DND-41 (cell line): ENCODE data around the gene SYCP2L.
"Not testable (repeated sequence)": the region's sequence is repeated elsewhere in the genome, so short reads cannot be mapped to it uniquely, and the experiment has no call there.

Source experiments
- ATAC-seq: fragments of 200-7000 bp; cut with Tn5 transposase; 3 replicates; pipeline ENCODE4 v1.9.1; 2021; ENCODE audit warnings: low read depth; ENCODE audit not compliant: insufficient read depth
- DNase-seq: peaks from one replicate; pipeline ENCODE4 v3.0.0-alpha.2; 2020
- H2AFZ ChIP-seq: 2 replicates; pipeline ENCODE4 v1.6.0; 2012; ENCODE audit warnings: low read depth, low read length
- H3K27ac ChIP-seq: 2 replicates; pipeline ENCODE4 v1.5.1; 2012; ENCODE audit warnings: low read length, inconsistent platforms
- H3K27me3 ChIP-seq: fragments of 200-600 bp; sonication (generic); 2 replicates; pipeline ENCODE4 v1.6.0; 2012; ENCODE audit warnings: low read length, mild to moderate bottlenecking, inconsistent platforms; ENCODE audit not compliant: insufficient read depth, poor library complexity
- H3K36me3 ChIP-seq: 2 replicates; pipeline ENCODE4 v1.5.1; 2012; ENCODE audit warnings: low read length, inconsistent platforms; ENCODE audit not compliant: insufficient read depth
- H3K4me1 ChIP-seq: 2 replicates; pipeline ENCODE4 v1.5.1; 2012; ENCODE audit warnings: mild to moderate bottlenecking, low read length; ENCODE audit not compliant: insufficient read depth
- H3K4me2 ChIP-seq: 2 replicates; pipeline ENCODE4 v1.6.0; 2012; ENCODE audit warnings: mild to moderate bottlenecking, moderate library complexity, low read length, inconsistent platforms; ENCODE audit not compliant: insufficient read depth
- H3K4me3 ChIP-seq, 2 experiments: fragments of 200-600 bp in 1 of 2; shearing (Covaris generic) in 1 of 2; 2 replicates each; pipeline ENCODE4 v1.5.1; 2012 to 2016; ENCODE audit warnings: inconsistent platforms in 2 of 2, low read length in 2 of 2, mild to moderate bottlenecking in 2 of 2, low read depth in 1 of 2, moderate library complexity in 1 of 2
- H3K79me2 ChIP-seq: 2 replicates; pipeline ENCODE4 v1.6.0; 2012; ENCODE audit warnings: low read length, inconsistent platforms; ENCODE audit not compliant: insufficient read depth
- H3K9ac ChIP-seq: 2 replicates; pipeline ENCODE4 v1.6.0; 2012; ENCODE audit warnings: low read depth, mild to moderate bottlenecking, inconsistent platforms, low read length, moderate library complexity
- H3K9me3 ChIP-seq: 2 replicates; pipeline ENCODE4 v1.5.1; 2012; ENCODE audit warnings: low read length, moderate library complexity, mild to moderate bottlenecking, inconsistent platforms; ENCODE audit not compliant: insufficient read depth, severe bottlenecking
- H4K20me1 ChIP-seq: 2 replicates; pipeline ENCODE4 v1.6.0; 2012; ENCODE audit warnings: low read length; ENCODE audit not compliant: insufficient read depth
- CTCF ChIP-seq: IDR thresholded peaks from 2 replicates; pipeline ENCODE4 v1.5.1; 2012; ENCODE audit warnings: borderline replicate concordance, low read length, moderate library complexity, mild to moderate bottlenecking; ENCODE audit not compliant: poor library complexity, severe bottlenecking; ENCODE audit errors: extremely low read depth
- EZH2 ChIP-seq: IDR thresholded peaks from 3 replicates; pipeline ENCODE4 v1.6.1; 2012; ENCODE audit warnings: borderline replicate concordance, low read depth, mild to moderate bottlenecking, moderate library complexity, low read length, inconsistent platforms; ENCODE audit not compliant: severe bottlenecking

SYCP2L gene

DNA sequence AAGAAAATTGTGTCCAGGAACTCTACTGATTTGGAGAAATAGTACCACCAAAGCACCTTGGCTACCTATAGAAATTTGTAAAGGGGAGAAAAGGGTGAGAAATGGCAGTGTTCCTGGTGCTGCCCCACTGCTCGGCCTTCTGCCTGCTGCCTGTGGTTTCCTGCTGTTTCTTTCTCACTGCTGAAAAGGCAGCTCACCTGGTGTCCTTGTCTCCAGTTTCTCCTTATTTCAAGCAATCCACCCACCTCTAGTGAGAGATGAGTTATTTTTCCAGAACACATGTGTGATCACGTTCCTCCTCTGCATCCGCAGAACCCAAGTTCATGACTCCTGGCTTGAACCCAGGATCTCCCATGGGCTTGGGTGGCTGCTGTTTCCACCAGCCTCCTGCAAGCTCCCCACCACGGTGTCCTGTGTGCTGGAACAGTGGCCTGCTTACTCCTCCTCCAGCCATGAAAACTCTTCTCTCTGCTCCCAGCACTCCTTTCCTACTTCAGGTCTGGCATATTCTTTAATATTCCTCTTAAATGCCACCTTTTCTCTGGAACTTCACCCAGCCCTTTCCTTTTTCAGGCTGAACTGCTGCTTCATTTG, 108.4 kb downstream of the SYCP2L start:
- Histone ChIP-seq H3K79me2 (no peaks in the 10 kb centered on the region), H3K27ac (no peak overlapping the region), H3K27me3 (peaks cover 4% of the 10 kb centered on the region), H3K9me3 (no peaks in the 10 kb centered on the region), H3K4me1 (no peaks in the 10 kb centered on the region), H3K4me2 (no peak overlapping the region), H3K9ac (no peak overlapping the region), H4K20me1 (no peaks in the 10 kb centered on the region), H3K4me3 (no peak overlapping the region), H2AFZ (no peak overlapping the region), H3K36me3 (no peaks in the 10 kb centered on the region)
- DNase-seq (no peak), ATAC-seq (no peak)
- no peak for TF ChIP-seq EZH2
- TF ChIP-seq CTCF, result no peak

DNA sequence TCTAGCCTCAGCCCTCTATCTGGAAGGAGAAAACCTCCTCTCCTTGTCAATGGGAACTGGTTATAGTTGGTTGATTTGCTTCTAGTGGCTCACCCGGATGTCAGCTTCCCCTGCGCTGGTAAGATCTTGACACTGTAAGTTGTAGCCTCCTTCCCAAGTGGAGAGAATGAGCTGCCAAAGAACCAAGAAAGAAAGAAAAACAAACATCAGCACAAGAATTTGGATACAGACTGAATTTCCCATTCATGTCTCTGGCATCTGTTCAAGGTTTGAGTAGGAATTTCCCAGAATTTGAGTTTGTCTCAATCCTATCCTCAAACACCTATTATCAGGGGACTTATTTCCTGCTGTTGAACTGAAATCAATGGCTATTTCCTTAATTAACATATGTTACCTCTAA, 113.1 kb downstream of the SYCP2L start:
- Histone ChIP-seq H3K79me2 (no peaks in the 10 kb centered on the region), H3K36me3 (no peaks in the 10 kb centered on the region), H2AFZ (no peak overlapping the region), H3K27ac (no peak overlapping the region), H3K4me1 (no peaks in the 10 kb centered on the region), H3K4me2 (no peak overlapping the region), H3K9ac (no peak overlapping the region), H3K27me3 (no peaks in the 10 kb centered on the region), H3K4me3 (no peak overlapping the region), H4K20me1 (no peaks in the 10 kb centered on the region), H3K9me3 (no peaks in the 10 kb centered on the region)
- ATAC-seq, result no peak
- no peak for DNase-seq
- TF ChIP-seq EZH2 (no peak), CTCF (no peak)

GRCh38 chr6:11002176-11002575, 115.3 kb downstream of the SYCP2L start:
- peaks cover 6% of the 10 kb centered on the region for H3K27me3 ChIP-seq
- H3K79me2 ChIP-seq, result no peaks in the 10 kb centered on the region
- H3K9ac ChIP-seq, result no peak overlapping the region
- no peak overlapping the region for H3K27ac ChIP-seq
- H3K4me2 ChIP-seq, result no peak overlapping the region
- H3K9me3 ChIP-seq, result no peaks in the 10 kb centered on the region
- no peaks in the 10 kb centered on the region for H3K4me1 ChIP-seq
- no peak overlapping the region for H2AFZ ChIP-seq
- no peak overlapping the region for H3K4me3 ChIP-seq
- no peak for ATAC-seq
- no peaks in the 10 kb centered on the region for H4K20me1 ChIP-seq
- no peaks in the 10 kb centered on the region for H3K36me3 ChIP-seq
- TF ChIP-seq EZH2 (no peak), CTCF (no peak)
- DNase-seq, result no peak

DNA sequence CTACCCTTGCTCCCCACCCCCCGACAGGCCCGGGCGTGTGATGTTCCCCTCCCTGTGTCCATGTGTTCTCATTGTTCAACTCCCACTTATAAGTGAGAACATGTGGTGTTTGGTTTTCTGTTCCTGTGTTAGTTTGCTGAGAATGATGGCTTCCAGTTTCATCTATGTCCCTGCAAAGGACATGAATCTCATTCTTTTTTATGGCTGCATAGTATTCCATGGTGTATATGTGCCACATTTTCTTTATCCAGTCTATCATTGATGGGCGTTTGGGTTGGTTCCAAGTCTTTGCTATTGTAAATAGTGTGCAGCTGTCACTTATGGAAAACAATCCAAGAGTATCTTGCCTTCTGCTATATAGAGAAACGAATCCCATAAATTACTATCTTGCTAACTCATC, 116.4 kb downstream of the SYCP2L start:
- not testable (repeated sequence) for H3K4me2 ChIP-seq, H2AFZ ChIP-seq, H3K27me3 ChIP-seq, H3K79me2 ChIP-seq, H3K27ac ChIP-seq, DNase-seq, H3K9ac ChIP-seq, H3K9me3 ChIP-seq, ATAC-seq, H4K20me1 ChIP-seq, H3K36me3 ChIP-seq, H3K4me1 ChIP-seq, H3K4me3 ChIP-seq
